ENCODE data around the gene SHISAL2A. TPM values are rescaled to one million over a fixed set of nuclear protein-coding genes. Genes with fewer than 3 reads are reported as not detected.

Gene SHISAL2A
- total RNA-seq, 6 donors from 2014 or later, result 0.24 to 10.5 (median 3.0) TPM; not detected in 3

GRCh38 chr1:52651904-52652303 is 18.9 kb downstream of the SHISAL2A start:
- H3K4me1 ChIP-seq, result no peaks in the 10 kb centered on the region
- ATAC-seq (ENCODE audit: low FRiP score in 2 of 2) (no peak), DNase-seq (no peak)
- TF ChIP-seq EP300 (IDR thresholded peaks at IDR 0.05), result no peak
- TF ChIP-seq POLR2AphosphoS5 (IDR thresholded peaks at IDR 0.05), result no peak
- no peak for TF ChIP-seq POLR2A (IDR thresholded peaks at IDR 0.05)
- TF ChIP-seq, protein P1, sequence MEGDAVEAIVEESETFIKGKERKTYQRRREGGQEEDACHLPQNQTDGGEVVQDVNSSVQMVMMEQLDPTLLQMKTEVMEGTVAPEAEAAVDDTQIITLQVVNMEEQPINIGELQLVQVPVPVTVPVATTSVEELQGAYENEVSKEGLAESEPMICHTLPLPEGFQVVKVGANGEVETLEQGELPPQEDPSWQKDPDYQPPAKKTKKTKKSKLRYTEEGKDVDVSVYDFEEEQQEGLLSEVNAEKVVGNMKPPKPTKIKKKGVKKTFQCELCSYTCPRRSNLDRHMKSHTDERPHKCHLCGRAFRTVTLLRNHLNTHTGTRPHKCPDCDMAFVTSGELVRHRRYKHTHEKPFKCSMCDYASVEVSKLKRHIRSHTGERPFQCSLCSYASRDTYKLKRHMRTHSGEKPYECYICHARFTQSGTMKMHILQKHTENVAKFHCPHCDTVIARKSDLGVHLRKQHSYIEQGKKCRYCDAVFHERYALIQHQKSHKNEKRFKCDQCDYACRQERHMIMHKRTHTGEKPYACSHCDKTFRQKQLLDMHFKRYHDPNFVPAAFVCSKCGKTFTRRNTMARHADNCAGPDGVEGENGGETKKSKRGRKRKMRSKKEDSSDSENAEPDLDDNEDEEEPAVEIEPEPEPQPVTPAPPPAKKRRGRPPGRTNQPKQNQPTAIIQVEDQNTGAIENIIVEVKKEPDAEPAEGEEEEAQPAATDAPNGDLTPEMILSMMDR (IDR thresholded peaks at IDR 0.05), result no peak
- 96 to 100% methylated on average over 1 of the region's 1 CpG for WGBS, 2 donors
- no peaks in the 10 kb centered on the region for H3K9me3 ChIP-seq
- no peak overlapping the region for H3K27ac ChIP-seq
- H3K27me3 ChIP-seq, result no peaks in the 10 kb centered on the region
- H3K4me3 ChIP-seq, result no peak overlapping the region
- no peaks in the 10 kb centered on the region for H3K36me3 ChIP-seq

GRCh38 chr1:52653207-52653849 is 20.4 kb downstream of the SHISAL2A start:
- no peaks in the 10 kb centered on the region for H3K9me3 ChIP-seq

GRCh38 chr1:52654063-52654462 is 21.1 kb downstream of the SHISAL2A start:
- H3K9me3 ChIP-seq, result no peaks in the 10 kb centered on the region
- DNase-seq, result no peak
- TF ChIP-seq POLR2A (IDR thresholded peaks at IDR 0.05) (no peak), POLR2AphosphoS5 (IDR thresholded peaks at IDR 0.05) (no peak), EP300 (IDR thresholded peaks at IDR 0.05) (no peak)
- TF ChIP-seq, protein P1 (IDR thresholded peaks at IDR 0.05), result no peak
- no peaks in the 10 kb centered on the region for H3K36me3 ChIP-seq
- H3K4me1 ChIP-seq, result no peaks in the 10 kb centered on the region
- H3K4me3 ChIP-seq, result no peak overlapping the region
- H3K27me3 ChIP-seq, result no peaks in the 10 kb centered on the region
- no peak for ATAC-seq (ENCODE audit: low FRiP score in 2 of 2)
- H3K27ac ChIP-seq, result no peak overlapping the region

More at GRCh38 chr1:52653207-52653849, 20.4 kb downstream of the SHISAL2A start:
- DNase-seq (no peak), ATAC-seq (ENCODE audit: low FRiP score in 2 of 2) (no peak)
- Histone ChIP-seq H3K27me3 (no peaks in the 10 kb centered on the region), H3K4me1 (no peaks in the 10 kb centered on the region), H3K36me3 (no peaks in the 10 kb centered on the region), H3K27ac (no peak overlapping the region), H3K4me3 (no peak overlapping the region)
- TF ChIP-seq POLR2A (IDR thresholded peaks at IDR 0.05) (no peak), EP300 (IDR thresholded peaks at IDR 0.05) (no peak), POLR2AphosphoS5 (IDR thresholded peaks at IDR 0.05) (no peak)
- TF ChIP-seq, protein P1 (IDR thresholded peaks at IDR 0.05), result no peak
- 93 to 99% methylated on average over 5 of the region's 5 CpGs for WGBS, 2 donors

- no peak for ATAC-seq (ENCODE audit: low FRiP score in 2 of 2)
- no peaks in the 10 kb centered on the region for H3K27me3 ChIP-seq
- no peaks in the 10 kb centered on the region for H3K9me3 ChIP-seq
- H3K27ac ChIP-seq, result no peak overlapping the region
- H3K4me1 ChIP-seq, result peaks cover 0 to 2% (median 0%) of the 10 kb centered on the region in 4 donors
- WGBS, 2 donors, result 88 to 100% methylated on average over 3 of the region's 3 CpGs
- H3K4me3 ChIP-seq, result no peak overlapping the region
- TF ChIP-seq, protein P1 (IDR thresholded peaks at IDR 0.05), result no peak
- TF ChIP-seq POLR2A (IDR thresholded peaks at IDR 0.05), result no peak
- TF ChIP-seq EP300 (IDR thresholded peaks at IDR 0.05), result no peak
- no peak for TF ChIP-seq POLR2AphosphoS5 (IDR thresholded peaks at IDR 0.05)
- H3K36me3 ChIP-seq, result no peaks in the 10 kb centered on the region
- DNase-seq, result no peak
Measured at GRCh38 chr1:52657702-52658101, 24.7 kb downstream of the SHISAL2A start.

DNA sequence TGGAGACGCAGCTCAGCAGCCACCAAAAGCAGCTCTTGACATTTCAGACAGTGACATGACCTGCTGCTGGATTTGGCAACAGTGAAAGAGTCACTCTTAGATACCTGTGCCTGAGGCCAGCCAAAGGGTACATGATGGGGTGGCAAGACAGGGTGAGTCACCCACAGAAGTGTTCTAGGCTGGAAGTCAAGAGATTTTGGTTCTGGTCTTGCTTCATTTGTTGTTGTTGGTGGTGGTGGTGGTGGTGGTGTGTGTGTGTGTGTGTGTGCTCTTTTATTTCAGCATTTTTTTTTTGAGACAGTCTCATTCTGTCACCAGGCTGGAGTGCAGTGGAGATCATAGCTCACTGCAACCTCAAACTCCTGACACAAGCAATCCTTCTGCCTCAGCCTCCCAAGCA is 25.8 kb downstream of the SHISAL2A start:
- Histone ChIP-seq H3K27me3 (no peaks in the 10 kb centered on the region), H3K9me3 (no peaks in the 10 kb centered on the region), H3K36me3 (no peaks in the 10 kb centered on the region), H3K27ac (no peak overlapping the region), H3K4me1 (peaks cover 0 to 4% (median 0%) of the 10 kb centered on the region in 4 donors), H3K4me3 (no peak overlapping the region)
- ATAC-seq (ENCODE audit: low FRiP score in 2 of 2) (peak in 1 of 2 donors; percentile 20), DNase-seq (peak in 1 of 2 donors; percentile 36)
- TF ChIP-seq, protein P1 (IDR thresholded peaks at IDR 0.05), result no peak
- no peak for TF ChIP-seq EP300 (IDR thresholded peaks at IDR 0.05)
- TF ChIP-seq POLR2AphosphoS5 (IDR thresholded peaks at IDR 0.05), result no peak
- TF ChIP-seq POLR2A (IDR thresholded peaks at IDR 0.05), result no peak
- WGBS, 2 donors, result 63 to 70% methylated on average over 1 of the region's 1 CpG

All from upper lobe of left lung (tissue), 6 donors.